Right ventricle myocardium superior (tissue), 1 donor: ENCODE data around the gene RACK1. TPM values are rescaled to one million over a fixed set of nuclear protein-coding genes. Genes with fewer than 3 reads are reported as not detected.

ENCODE experiments used
- ATAC-seq: fragments of 200-7000 bp; cut with Tn5 transposase; one replicate; pipeline ENCODE4 v1.9.1; 2020; ENCODE audit warnings: mild to moderate bottlenecking; ENCODE audit not compliant: poor library complexity
- DNase-seq: peaks from one replicate; pipeline ENCODE4 v3.0.0-alpha.2; 2020
- intact Hi-C: fragments of 100-400 bp; cut with DNase I; formaldehyde crosslinking; loops from one replicate; pipeline ENCODE4 v1.11.2; 2022
- total RNA-seq: library from RNA; stranded (reverse); fragmentation: NEBNext Ultra II Directional; extraction: Animal tissue kit (Norgen Biotek cat#: 25700); gene quantifications from one replicate; pipeline ENCODE4 v1.2.1, GENCODE V29; 2021
- donor health status: DM: no; HTN: yes; CAD: no; lungs with severe emphysema.

Gene RACK1
- total RNA-seq, 1 donor from 2014 or later, result 577 TPM

DNA sequence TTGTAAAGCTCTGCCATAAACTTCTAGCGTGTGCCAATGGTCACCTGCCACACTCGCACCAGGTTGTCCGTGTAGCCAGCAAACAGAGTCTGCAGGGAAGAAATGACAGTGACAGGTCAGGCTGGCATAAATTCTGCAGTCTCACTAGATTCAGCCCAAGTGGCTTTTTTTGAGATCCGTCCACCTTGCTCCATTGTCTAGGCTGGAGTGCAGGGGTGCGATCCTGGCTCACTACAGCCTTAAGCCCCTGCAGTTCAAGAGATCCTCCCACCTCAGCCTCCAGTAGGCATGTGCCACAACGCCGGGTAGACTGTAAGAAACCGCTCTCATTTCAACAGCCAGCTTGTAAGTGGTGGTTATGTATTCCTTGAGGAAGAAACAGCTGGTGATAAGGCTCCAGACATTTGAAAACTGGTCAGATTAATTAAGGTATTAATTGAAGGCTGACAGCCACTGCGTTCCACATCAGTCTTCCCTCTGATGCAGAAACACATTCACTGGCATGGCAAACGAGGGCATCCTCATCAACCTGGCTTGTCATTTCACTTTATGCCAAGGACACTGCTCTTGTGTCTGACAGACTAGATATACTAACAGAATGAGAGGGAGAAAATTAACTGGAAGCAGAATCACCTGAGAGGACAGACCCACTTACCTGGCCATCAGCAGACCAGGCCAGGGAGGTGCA is 6.6 kb downstream of the RACK1 start:
- intact Hi-C loops, result no loop called here
- DNase-seq (no peak), ATAC-seq (no peak)

DNA sequence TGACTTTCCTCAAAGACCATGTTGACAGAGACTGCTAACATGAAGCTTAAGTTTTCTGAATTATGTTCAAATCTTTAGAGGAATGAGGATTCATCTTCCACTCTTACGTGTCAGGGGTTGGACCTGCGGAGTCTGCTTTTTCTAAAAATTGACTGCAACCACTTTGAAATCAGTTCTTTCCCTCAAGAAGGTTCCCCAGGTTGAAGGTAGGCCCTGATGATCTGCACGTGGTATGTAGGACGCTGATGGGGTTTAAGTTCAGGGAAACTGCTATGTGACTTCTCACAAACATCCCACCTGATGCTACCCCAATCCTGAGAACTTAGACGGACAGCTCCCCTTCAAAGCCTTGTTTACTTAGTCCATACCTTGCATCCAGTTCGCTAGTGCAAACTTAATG is 7.2 kb downstream of the RACK1 start:
- no peak for DNase-seq
- ATAC-seq, result no peak
- intact Hi-C loops, result no loop called here

DNA sequence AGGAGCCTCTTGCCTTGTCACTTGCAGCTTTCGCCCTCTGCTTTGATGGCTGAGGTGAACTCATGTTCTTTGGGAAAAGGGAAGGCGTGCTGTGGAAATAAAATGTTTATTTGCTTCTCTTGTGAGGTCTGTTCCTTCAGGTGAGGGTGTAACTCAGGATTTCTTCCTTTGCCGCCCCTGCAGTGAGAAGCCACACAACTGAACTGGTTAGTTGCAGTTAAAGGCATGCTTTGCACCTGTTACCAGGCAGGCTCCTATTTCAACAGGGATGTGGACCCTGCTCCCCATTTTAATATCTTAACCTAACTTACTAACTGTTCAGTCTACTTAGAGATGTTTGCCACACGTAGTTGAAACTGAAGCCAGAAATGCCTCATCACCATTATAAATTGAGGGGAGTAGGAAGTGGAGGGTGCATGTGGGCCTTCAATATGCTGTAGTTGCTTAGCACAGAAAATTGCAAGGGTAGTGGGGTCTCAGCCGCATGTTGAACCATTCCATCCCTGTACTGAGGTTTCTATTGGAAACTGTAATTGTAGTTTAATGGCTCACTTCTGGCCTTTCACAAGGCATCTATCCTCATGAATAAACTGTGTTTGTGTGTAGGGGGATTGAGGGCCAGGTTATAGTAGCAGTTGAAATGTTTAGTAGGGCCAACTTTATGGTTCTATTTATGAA is 7.9 kb downstream of the RACK1 start:
- ATAC-seq (no peak), DNase-seq (no peak)

GRCh38 chr5:181235323-181235688 is 8.4 kb downstream of the RACK1 start:
- ATAC-seq (no peak), DNase-seq (no peak)
- intact Hi-C loops, result no loop called here

More for the DNA sequence above, 7.9 kb downstream of the RACK1 start:
- intact Hi-C loops, result no loop called here

GRCh38 chr5:181234455-181235306 is 9.0 kb downstream of the RACK1 start:
- no peak for DNase-seq
- no peak for ATAC-seq
- intact Hi-C loops, result no loop called here

DNA sequence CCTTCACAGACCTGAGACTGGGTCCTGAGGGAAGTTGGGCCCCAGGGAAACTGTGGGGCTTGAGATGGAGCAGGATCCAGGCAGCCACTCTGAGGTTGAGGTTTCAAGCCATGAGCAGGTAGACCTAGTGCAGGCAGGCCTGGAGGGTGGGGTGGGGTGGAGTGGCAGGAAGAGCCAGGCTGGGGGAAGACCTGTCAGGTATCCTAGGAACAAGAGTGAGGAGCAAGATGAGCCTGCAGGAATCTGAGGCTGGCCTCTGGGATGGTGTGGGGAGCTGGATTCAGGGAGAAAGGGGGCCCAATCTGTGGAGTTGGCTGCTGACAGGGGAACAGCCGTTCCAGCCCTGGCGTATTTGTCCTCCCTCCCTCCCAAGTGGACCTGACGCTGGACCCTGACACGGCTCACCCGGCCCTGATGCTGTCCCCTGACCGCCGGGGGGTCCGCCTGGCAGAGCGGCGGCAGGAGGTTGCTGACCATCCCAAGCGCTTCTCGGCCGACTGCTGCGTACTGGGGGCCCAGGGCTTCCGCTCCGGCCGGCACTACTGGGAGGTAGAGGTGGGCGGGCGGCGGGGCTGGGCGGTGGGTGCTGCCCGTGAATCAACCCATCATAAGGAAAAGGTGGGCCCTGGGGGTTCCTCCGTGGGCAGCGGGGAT is 9.8 kb downstream of the RACK1 start:
- no peak for ATAC-seq
- no peak for DNase-seq
- intact Hi-C loops, result no loop called here

- ATAC-seq (no peak), DNase-seq (no peak)
- intact Hi-C loops, result no loop called here
Measured at GRCh38 chr5:181233088-181233800, 10.5 kb downstream of the RACK1 start.

DNA sequence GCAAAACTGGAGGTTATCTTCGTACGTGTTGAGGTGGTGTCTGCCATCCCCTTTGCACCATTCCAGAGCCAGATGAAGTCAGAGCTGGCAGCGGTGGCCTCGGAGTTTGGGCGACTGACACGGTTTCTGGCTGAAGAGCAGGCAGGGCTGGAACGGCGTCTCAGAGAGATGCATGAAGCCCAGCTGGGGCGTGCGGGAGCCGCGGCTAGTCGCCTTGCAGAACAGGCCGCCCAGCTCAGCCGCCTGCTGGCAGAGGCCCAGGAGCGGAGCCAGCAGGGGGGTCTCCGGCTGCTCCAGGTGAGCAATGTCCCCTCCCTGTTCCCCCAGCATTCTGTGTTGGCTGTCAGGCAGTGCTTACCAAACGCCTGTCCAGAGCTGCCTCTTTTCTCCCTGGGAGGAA is 11.1 kb downstream of the RACK1 start:
- intact Hi-C loops, result no loop called here
- DNase-seq (no peak), ATAC-seq (no peak)

- ATAC-seq, result no peak
- DNase-seq, result no peak
- intact Hi-C loops, result no loop called here
Measured at GRCh38 chr5:181231432-181231831, 12.3 kb downstream of the RACK1 start.

GRCh38 chr5:181230551-181230950 is 13.2 kb downstream of the RACK1 start:
- ATAC-seq (no peak), DNase-seq (no peak)
- intact Hi-C loops, result no loop called here

DNA sequence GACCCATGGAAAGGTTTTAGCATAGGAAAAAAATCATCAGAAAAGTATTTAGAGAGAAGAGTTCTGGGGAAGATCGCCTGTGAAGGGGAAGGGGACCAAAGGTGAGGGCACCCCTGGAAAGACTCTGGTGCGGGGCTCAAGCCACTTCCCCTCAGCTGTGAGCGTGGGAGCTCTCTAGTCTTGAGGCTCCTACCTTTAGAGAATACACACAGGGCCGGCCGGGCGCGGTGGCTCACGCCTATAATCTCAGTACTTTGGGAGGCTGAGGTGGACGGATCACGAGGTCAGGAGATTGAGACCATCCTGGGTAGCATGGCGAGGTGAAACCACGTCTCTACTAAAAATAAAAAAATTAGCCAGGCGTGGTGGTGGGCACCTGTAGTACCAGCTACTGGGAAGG is 13.7 kb downstream of the RACK1 start:
- intact Hi-C loops, result no loop called here
- DNase-seq (no peak), ATAC-seq (no peak)

DNA sequence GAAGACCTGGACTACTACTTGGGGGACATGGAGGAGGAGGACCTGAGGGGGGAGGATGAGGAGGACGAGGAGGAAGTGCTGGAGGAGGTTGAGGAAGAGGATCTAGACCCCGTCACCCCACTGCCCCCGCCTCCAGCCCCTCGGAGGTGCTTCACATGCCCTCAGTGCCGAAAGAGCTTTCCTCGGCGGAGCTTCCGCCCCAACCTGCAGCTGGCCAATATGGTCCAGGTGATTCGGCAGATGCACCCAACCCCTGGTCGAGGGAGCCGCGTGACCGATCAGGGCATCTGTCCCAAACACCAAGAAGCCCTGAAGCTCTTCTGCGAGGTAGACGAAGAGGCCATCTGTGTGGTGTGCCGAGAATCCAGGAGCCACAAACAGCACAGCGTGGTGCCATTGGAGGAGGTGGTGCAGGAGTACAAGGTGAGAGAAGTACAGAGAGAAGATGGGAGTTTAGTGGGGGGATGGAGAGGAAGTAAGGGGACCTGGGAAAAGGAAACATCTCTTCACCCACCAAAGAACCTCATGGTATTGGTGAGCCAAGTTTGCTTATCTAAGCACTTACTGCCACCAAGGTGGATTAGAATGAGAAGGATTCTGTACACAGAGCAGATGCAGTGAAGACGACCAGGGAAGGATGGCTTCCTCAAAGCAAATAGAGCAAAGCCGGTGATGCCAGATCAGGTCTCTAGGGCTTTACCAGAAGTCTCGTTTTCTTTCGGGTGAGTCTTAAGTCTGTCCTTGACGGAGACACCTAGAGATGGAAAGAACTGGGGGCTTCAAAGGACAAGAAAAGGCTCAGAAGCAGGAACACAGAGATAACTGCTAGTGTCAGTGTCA is 19.1 kb downstream of the RACK1 start:
- ATAC-seq (no peak), DNase-seq (peak; percentile 48)
- intact Hi-C loops, result loop anchor here (2.0 to 5.0 kb wide), 2 partner anchors 18 to 37 kb away; partner anchors contain the start of gene RACK1

DNA sequence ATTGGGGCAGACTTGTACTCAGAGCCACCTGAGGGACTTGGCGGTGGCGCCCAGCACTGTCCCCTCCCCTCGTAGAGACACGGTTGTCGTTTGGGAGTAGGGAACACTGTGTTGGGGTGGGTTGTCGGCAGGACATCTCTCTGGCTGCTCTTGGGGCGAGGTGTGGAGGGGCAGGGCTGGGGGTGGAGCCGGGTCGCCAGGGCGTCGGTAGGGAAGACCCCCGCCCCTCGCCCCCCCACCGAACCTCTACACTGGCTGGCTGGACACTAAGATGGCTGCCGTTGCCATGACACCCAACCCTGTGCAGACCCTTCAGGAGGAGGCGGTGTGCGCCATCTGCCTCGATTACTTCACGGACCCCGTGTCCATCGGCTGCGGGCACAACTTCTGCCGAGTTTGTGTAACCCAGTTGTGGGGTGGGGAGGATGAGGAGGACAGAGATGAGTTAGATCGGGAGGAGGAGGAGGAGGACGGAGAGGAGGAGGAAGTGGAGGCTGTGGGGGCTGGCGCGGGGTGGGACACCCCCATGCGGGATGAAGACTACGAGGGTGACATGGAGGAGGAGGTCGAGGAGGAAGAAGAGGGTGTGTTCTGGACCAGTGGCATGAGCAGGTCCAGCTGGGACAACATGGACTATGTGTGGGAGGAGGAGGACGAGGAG is 19.8 kb downstream of the RACK1 start:
- ATAC-seq (peak; percentile 2), DNase-seq (peak; percentile 71)
- intact Hi-C loops, result loop anchor here (2.0 to 5.0 kb wide), 3 partner anchors 17 to 37 kb away; partner anchors contain the start of gene RACK1

DNA sequence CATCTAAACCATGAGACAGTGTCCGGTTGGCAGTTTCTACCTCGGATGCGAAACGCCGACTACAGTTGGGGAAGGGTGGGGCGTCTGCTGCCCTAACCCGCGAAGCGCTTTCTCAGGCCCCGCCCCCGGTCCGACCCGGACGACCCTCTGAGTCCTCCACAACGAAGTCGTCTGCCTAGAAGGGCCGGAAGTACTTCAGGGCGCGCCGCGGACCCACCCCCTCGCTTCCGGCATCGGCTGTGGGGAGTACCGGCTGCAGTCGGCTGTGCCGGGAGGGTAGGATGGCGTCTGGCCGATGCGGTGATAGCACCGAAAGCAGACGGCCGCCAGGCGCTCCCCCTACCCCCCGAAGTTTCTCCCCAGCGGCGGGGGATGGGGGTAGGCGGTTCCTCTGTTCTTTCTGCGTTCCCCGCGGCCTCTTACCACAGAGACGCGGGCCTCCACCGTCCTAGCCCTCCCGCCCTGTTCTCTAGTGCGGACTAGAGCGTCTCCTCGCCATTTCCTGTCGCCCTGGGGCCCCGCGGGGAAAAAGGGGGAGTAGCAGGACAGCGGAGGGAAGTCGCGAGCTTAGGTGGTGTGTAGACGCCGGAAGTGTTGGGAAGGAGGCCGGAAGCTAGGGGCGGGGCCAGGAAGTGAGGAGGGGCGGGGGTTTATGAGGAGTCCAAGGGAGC is 20.5 kb downstream of the RACK1 start, which contains the start of gene TRIM41:
TRIM41 (plus strand) TSS at position 224 of the 671 bp plus-strand sequence. CDS start 719 bp downstream, outside the sequence.
- ATAC-seq (peak; percentile 89), DNase-seq (peak; percentile 100)
- intact Hi-C loops, result loop anchor here (2.0 to 5.0 kb wide), 2 partner anchors 16 to 36 kb away; no protein-coding TSS in a partner anchor

GRCh38 chr5:181222630-181223057 is 21.1 kb downstream of the RACK1 start:
- no peak for DNase-seq
- peak; percentile 3 for ATAC-seq
- intact Hi-C loops, result loop anchor here (2.0 to 5.0 kb wide), 2 partner anchors 16 to 35 kb away; no protein-coding TSS in a partner anchor
